PC-9 (cell line): Measurements from ENCODE around the gene PEAK1.

ENCODE experiments used
- CTCF ChIP-seq: fragments of 200-600 bp; sonication (generic); conservative IDR thresholded peaks from 2 replicates; pipeline ENCODE4 v1.6.1; 2017; ENCODE audit warnings: mixed run types, antibody characterized with exemption, mild to moderate bottlenecking, moderate library complexity
- EZH2 ChIP-seq: fragments of 200-600 bp; sonication (generic); IDR thresholded peaks from 2 replicates; pipeline ENCODE4 v1.8.0; 2017; ENCODE audit warnings: antibody characterized with exemption, low read depth

- TF ChIP-seq CTCF: no peak
- no peak for TF ChIP-seq EZH2
Measured at GRCh38 chr15:77096541-77096940, 323.4 kb downstream of the PEAK1 start.
